Activated CD4-positive, alpha-beta T cell treated with anti-CD3 and anti-CD28 coated beads, Interleukin-2, amount 10 ng/mL, durations not matched to agents 7 days and 5 days (primary cell): Measurements from ENCODE around the gene ZNF365. TPM values are rescaled to one million over a fixed set of nuclear protein-coding genes. Genes with fewer than 3 reads are reported as not detected.
A peak's percentile ranks its signal among the peaks of the same experiment; 100 is the strongest.

ENCODE experiments used
- CTCF ChIA-PET: fragments of 350-600 bp; sonication (Branson Sonifier 250); formaldehyde crosslinking; loops from one replicate; lab custom pipeline; 2021; ENCODE audit warnings: antibody characterized with exemption; lab: Charles Lee
- POLR2A ChIA-PET: fragments of 350-600 bp; sonication (Branson Sonifier 250); formaldehyde crosslinking; loops from one replicate; lab custom pipeline; 2021; ENCODE audit warnings: antibody characterized with exemption; lab: Charles Lee
- DNase-seq: peaks from one replicate; pipeline ENCODE4 v3.0.0-alpha.2; 2020
- H3K27ac Mint-ChIP-seq: one replicate; pipeline ENCODE4 v1.8.0; 2021; ENCODE audit warnings: mild to moderate bottlenecking, moderate library complexity, mixed read lengths
- H3K27me3 Mint-ChIP-seq: one replicate; pipeline ENCODE4 v1.8.0; 2021; ENCODE audit warnings: mixed read lengths
- H3K36me3 Mint-ChIP-seq: one replicate; pipeline ENCODE4 v1.8.0; 2021; ENCODE audit warnings: low read depth, mixed read lengths
- H3K4me1 Mint-ChIP-seq: one replicate; pipeline ENCODE4 v1.8.0; 2021; ENCODE audit warnings: mixed read lengths
- H3K4me3 Mint-ChIP-seq: one replicate; pipeline ENCODE4 v1.8.0; 2021; ENCODE audit warnings: mild to moderate bottlenecking, moderate library complexity, mixed read lengths
- H3K9me3 Mint-ChIP-seq: one replicate; pipeline ENCODE4 v1.8.0; 2021; ENCODE audit warnings: mixed read lengths
- total RNA-seq, 2 experiments: library from RNA; stranded (reverse); gene quantifications; one replicate each; pipeline ENCODE4 v1.2.3, GENCODE V29; 2021

Gene ZNF365
- total RNA-seq, 2 experiments from 2014 or later, result 0.04 TPM; not detected in 1

GRCh38 chr10:62381385-62382102 is 7.4 kb downstream of the ZNF365 start:
- Mint-ChIP-seq H3K4me3 (no peak overlapping the region), H3K27me3 (peaks cover 6% of the 10 kb centered on the region), H3K4me1 (peaks cover 3% of the 10 kb centered on the region), H3K36me3 (no peaks in the 10 kb centered on the region), H3K9me3 (no peaks in the 10 kb centered on the region), H3K27ac (no peak overlapping the region)
- no peak for DNase-seq
- ChIA-PET CTCF (no interaction called here), POLR2A (no interaction called here)

- peaks cover 3% of the 10 kb centered on the region for H3K4me1 Mint-ChIP-seq
- peaks cover 5% of the 10 kb centered on the region for H3K27me3 Mint-ChIP-seq
- POLR2A ChIA-PET, result no interaction called here
- no peak overlapping the region for H3K4me3 Mint-ChIP-seq
- DNase-seq, result no peak
- no peaks in the 10 kb centered on the region for H3K36me3 Mint-ChIP-seq
- H3K9me3 Mint-ChIP-seq, result no peaks in the 10 kb centered on the region
- CTCF ChIA-PET, result no interaction called here
- H3K27ac Mint-ChIP-seq, result no peak overlapping the region
Measured at GRCh38 chr10:62382831-62383230, 8.7 kb downstream of the ZNF365 start.

GRCh38 chr10:62384057-62384446 is 9.9 kb downstream of the ZNF365 start:
- DNase-seq, result peak; percentile 45
- H3K9me3 Mint-ChIP-seq, result no peaks in the 10 kb centered on the region
- H3K4me3 Mint-ChIP-seq, result no peak overlapping the region
- ChIA-PET CTCF (interaction anchor here (0.7 kb wide), 2 partner anchors 723 to 952 kb away, joined by 3 to 5 read pairs; no protein-coding TSS in a partner anchor), POLR2A (no interaction called here)
- H3K36me3 Mint-ChIP-seq, result no peaks in the 10 kb centered on the region
- peaks cover 5% of the 10 kb centered on the region for H3K27me3 Mint-ChIP-seq
- no peak overlapping the region for H3K27ac Mint-ChIP-seq
- H3K4me1 Mint-ChIP-seq, result peaks cover 3% of the 10 kb centered on the region

GRCh38 chr10:62384447-62385081 is 10.4 kb downstream of the ZNF365 start:
- peaks cover 3% of the 10 kb centered on the region for H3K4me1 Mint-ChIP-seq
- ChIA-PET POLR2A (no interaction called here), CTCF (interaction anchor here (0.7 kb wide), 1 partner anchor 723 kb away, joined by 3 read pairs; no protein-coding TSS in a partner anchor)
- no peaks in the 10 kb centered on the region for H3K9me3 Mint-ChIP-seq
- peaks cover 5% of the 10 kb centered on the region for H3K27me3 Mint-ChIP-seq
- no peak for DNase-seq
- no peak overlapping the region for H3K4me3 Mint-ChIP-seq
- H3K36me3 Mint-ChIP-seq, result no peaks in the 10 kb centered on the region
- H3K27ac Mint-ChIP-seq, result no peak overlapping the region

- ChIA-PET CTCF (interaction anchor here (0.7 kb wide), 1 partner anchor 14 kb away, joined by 4 read pairs; no protein-coding TSS in a partner anchor), POLR2A (no interaction called here)
- Mint-ChIP-seq H3K4me1 (peaks cover 3% of the 10 kb centered on the region), H3K27ac (no peak overlapping the region), H3K4me3 (no peak overlapping the region), H3K36me3 (no peaks in the 10 kb centered on the region), H3K27me3 (peaks cover 1% of the 10 kb centered on the region), H3K9me3 (no peaks in the 10 kb centered on the region)
- DNase-seq, result no peak
Measured at GRCh38 chr10:62386356-62387320, 12.5 kb downstream of the ZNF365 start.

- H3K4me3 Mint-ChIP-seq, result no peak overlapping the region
- CTCF ChIA-PET, result no interaction called here
Measured at GRCh38 chr10:62388328-62388727, 14.2 kb downstream of the ZNF365 start.

GRCh38 chr10:62390497-62391176 is 16.5 kb downstream of the ZNF365 start:
- no peaks in the 10 kb centered on the region for H3K9me3 Mint-ChIP-seq
- no peak overlapping the region for H3K27ac Mint-ChIP-seq
- no peak overlapping the region for H3K4me3 Mint-ChIP-seq
- no peaks in the 10 kb centered on the region for H3K4me1 Mint-ChIP-seq
- CTCF ChIA-PET, result interaction anchor here (0.9 kb wide), 1 partner anchor 17 kb away, joined by 4 read pairs; no protein-coding TSS in a partner anchor
- POLR2A ChIA-PET, result interaction anchor here (0.7 kb wide), 1 partner anchor 97 kb away, joined by 3 read pairs; no protein-coding TSS in a partner anchor
- peaks cover 15% of the 10 kb centered on the region for H3K27me3 Mint-ChIP-seq
- H3K36me3 Mint-ChIP-seq, result no peaks in the 10 kb centered on the region
- DNase-seq, result no peak

More at GRCh38 chr10:62388328-62388727, 14.2 kb downstream of the ZNF365 start:
- Mint-ChIP-seq H3K27me3 (peaks cover 4% of the 10 kb centered on the region), H3K9me3 (no peaks in the 10 kb centered on the region), H3K27ac (no peak overlapping the region), H3K4me1 (peaks cover 3% of the 10 kb centered on the region), H3K36me3 (no peaks in the 10 kb centered on the region)
- no peak for DNase-seq
- POLR2A ChIA-PET, result no interaction called here

- CTCF ChIA-PET, result no interaction called here
- POLR2A ChIA-PET, result no interaction called here
- Mint-ChIP-seq H3K4me3 (no peak overlapping the region), H3K27me3 (peaks cover 15% of the 10 kb centered on the region), H3K9me3 (no peaks in the 10 kb centered on the region), H3K36me3 (no peaks in the 10 kb centered on the region), H3K27ac (no peak overlapping the region), H3K4me1 (no peaks in the 10 kb centered on the region)
- DNase-seq, result no peak
Measured at GRCh38 chr10:62393237-62393636, 19.1 kb downstream of the ZNF365 start.

- Mint-ChIP-seq H3K4me3 (no peak overlapping the region), H3K36me3 (no peaks in the 10 kb centered on the region), H3K27ac (no peak overlapping the region), H3K4me1 (no peaks in the 10 kb centered on the region), H3K9me3 (no peaks in the 10 kb centered on the region), H3K27me3 (peaks cover 15% of the 10 kb centered on the region)
- POLR2A ChIA-PET, result no interaction called here
- CTCF ChIA-PET, result no interaction called here
- no peak for DNase-seq
Measured at GRCh38 chr10:62394556-62395018, 20.4 kb downstream of the ZNF365 start.

- no peaks in the 10 kb centered on the region for H3K36me3 Mint-ChIP-seq
- ChIA-PET CTCF (no interaction called here), POLR2A (no interaction called here)
- peaks cover 15% of the 10 kb centered on the region for H3K27me3 Mint-ChIP-seq
- no peak overlapping the region for H3K27ac Mint-ChIP-seq
- H3K9me3 Mint-ChIP-seq, result no peaks in the 10 kb centered on the region
- DNase-seq, result no peak
- H3K4me1 Mint-ChIP-seq, result no peaks in the 10 kb centered on the region
- no peak overlapping the region for H3K4me3 Mint-ChIP-seq
Measured at GRCh38 chr10:62395892-62396291, 21.7 kb downstream of the ZNF365 start.

GRCh38 chr10:62396864-62397263 is 22.7 kb downstream of the ZNF365 start:
- POLR2A ChIA-PET, result no interaction called here
- Mint-ChIP-seq H3K9me3 (no peaks in the 10 kb centered on the region), H3K4me3 (no peak overlapping the region), H3K36me3 (no peaks in the 10 kb centered on the region), H3K4me1 (no peaks in the 10 kb centered on the region), H3K27me3 (peaks cover 15% of the 10 kb centered on the region), H3K27ac (no peak overlapping the region)
- DNase-seq, result no peak
- CTCF ChIA-PET, result no interaction called here

GRCh38 chr10:62399211-62399610 is 25.0 kb downstream of the ZNF365 start:
- H3K27me3 Mint-ChIP-seq, result peaks cover 14% of the 10 kb centered on the region
- POLR2A ChIA-PET, result no interaction called here
- no peaks in the 10 kb centered on the region for H3K4me1 Mint-ChIP-seq
- CTCF ChIA-PET, result no interaction called here
- H3K27ac Mint-ChIP-seq, result no peak overlapping the region
- DNase-seq, result no peak
- H3K9me3 Mint-ChIP-seq, result no peaks in the 10 kb centered on the region
- H3K36me3 Mint-ChIP-seq, result no peaks in the 10 kb centered on the region
- no peak overlapping the region for H3K4me3 Mint-ChIP-seq
